Ovary (tissue), 3 donors: ENCODE results near the gene PRR19.

ENCODE experiments used
- EP300 ChIP-seq: sonication (generic); formaldehyde crosslinking; IDR thresholded peaks from one replicate; pipeline ENCODE4 v1.6.1; 2017; ENCODE audit warnings: antibody characterized with exemption
- POLR2A ChIP-seq: fragments of 450-650 bp; IDR thresholded peaks from one replicate; pipeline ENCODE4 v1.6.1; 2017; ENCODE audit warnings: antibody characterized with exemption, mild to moderate bottlenecking, moderate library complexity
- TF ChIP-seq, protein P1 (sequence below), 3 donors: fragments of 450-650 bp in 2 of 3; fragments of 200-600 bp in 1 of 3; IDR thresholded peaks; one replicate each; pipeline versions ENCODE4 v1.5.1 to v1.8.0; 2016 to 2022; ENCODE audit warnings: antibody characterized with exemption in 3 of 3, mild to moderate bottlenecking in 1 of 3
- donor health status: DM: no; HTN: no; CAD: no.

DNA sequence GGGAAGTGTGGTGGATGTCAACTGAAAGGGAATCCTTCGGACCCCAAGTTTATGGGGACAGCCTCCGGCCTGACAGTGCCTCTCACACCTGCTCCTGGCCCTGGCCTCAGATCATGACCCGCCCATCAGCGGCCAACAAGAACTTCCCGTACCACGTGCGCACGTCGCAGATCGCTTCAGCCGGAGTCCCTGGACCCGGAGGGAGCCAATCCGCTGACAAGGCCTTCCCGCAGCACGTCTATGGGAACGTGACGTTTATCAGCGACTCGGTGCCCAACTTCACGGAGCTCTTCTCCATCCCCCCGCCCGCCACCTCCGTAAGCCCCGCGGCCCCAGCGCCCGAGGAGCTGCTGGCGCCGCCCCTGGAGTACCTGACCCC lies 21.5 kb downstream of the PRR19 start:
- TF ChIP-seq, protein P1, sequence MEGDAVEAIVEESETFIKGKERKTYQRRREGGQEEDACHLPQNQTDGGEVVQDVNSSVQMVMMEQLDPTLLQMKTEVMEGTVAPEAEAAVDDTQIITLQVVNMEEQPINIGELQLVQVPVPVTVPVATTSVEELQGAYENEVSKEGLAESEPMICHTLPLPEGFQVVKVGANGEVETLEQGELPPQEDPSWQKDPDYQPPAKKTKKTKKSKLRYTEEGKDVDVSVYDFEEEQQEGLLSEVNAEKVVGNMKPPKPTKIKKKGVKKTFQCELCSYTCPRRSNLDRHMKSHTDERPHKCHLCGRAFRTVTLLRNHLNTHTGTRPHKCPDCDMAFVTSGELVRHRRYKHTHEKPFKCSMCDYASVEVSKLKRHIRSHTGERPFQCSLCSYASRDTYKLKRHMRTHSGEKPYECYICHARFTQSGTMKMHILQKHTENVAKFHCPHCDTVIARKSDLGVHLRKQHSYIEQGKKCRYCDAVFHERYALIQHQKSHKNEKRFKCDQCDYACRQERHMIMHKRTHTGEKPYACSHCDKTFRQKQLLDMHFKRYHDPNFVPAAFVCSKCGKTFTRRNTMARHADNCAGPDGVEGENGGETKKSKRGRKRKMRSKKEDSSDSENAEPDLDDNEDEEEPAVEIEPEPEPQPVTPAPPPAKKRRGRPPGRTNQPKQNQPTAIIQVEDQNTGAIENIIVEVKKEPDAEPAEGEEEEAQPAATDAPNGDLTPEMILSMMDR (IDR thresholded peaks at IDR 0.05): no peak
- TF ChIP-seq POLR2A (no peak), EP300 (no peak)
